Amniotic stem cell (primary cell): Measurements from ENCODE around the gene RAPGEF4.

Experiments used
- DNase-seq: peaks from one replicate; lab custom pipeline; 2025; lab: John Stamatoyannopoulos, UW

Gene RAPGEF4

DNA sequence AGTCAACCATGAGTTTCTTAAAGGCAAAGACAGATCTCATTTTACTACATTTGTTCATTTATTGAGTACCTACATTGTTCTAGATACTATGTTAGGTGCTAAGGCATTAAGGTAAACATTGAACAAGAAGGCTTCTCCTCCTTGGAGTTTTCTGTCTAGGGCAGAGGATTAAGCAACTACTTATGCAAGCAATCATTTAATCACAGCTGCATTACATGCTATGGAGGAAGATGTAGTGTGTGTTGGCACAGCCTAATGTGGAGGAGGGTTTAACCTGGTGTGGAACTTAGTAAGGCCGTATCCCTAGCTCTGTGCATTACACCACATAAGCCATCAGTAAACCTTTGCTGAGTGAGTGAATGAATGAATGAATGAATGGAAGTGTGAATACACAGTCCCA is 233.5 kb downstream of the RAPGEF4 start:
- DNase-seq = no peak

DNA sequence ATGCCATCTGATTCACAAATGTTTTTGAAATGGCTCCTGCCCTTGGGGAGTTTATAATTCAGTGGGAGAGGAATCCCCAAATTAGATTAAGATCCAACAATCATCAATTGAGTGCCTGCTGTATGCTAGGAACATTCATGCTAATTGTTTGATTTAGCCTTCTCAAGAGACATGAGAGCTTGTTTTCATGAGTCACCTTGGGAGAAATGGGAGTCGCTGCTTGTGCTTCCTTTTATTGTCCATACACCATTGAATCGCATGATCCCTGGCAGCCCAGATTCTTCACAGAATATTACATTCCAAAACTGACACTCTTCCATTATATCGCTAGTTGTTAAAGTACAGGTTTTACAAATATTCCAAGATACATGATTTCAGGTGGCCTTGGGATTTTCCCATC is 234.0 kb downstream of the RAPGEF4 start:
- no peak for DNase-seq

DNA sequence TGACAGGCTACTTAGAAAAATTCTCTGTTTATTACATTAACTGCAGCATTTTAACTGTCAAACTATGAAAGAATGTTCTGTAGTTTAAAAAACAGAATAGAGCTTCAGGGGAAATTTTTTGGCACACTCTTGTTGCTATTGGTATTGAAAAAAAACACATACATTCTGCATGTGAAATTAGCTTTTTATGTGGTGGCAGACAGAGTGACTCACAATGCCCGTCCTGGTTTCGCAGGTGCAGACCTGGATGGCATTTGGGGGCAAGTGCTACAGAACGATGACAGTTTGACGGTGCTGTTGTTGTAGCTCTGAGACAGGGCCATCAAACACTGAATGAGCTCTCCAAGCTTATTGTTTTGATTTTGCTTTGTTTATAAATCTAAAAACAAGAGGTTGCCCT is 235.0 kb downstream of the RAPGEF4 start:
- DNase-seq = no peak

DNA sequence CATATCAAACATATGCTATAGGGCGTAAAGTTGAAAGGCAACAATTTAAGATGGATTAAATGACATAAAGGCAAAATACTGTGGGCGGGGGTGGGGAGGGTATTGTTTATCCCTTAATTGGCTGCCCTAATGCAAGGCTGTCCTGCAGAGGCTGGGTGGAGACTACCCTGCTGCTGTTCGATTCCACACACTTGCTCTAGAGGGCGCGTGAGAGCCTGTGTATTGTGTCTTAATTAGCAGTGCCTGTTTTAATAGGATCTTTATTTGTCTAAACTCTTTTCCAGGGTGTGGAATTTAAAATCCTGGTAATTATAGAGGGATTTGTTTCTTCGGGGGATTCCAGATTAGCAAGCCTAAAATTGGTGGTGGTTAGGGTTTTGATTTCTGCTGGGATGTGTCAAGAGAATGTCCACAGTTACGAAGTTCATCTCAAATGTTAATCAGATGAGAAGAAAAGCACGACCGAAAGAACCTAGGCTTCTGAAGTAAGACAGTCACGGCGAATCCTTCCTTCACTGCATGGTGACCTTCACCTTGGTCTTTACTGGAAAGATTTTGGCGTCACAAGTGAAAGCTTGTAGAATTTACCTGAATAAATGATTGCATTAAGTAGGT is 236.5 kb downstream of the RAPGEF4 start:
- no peak for DNase-seq

DNA sequence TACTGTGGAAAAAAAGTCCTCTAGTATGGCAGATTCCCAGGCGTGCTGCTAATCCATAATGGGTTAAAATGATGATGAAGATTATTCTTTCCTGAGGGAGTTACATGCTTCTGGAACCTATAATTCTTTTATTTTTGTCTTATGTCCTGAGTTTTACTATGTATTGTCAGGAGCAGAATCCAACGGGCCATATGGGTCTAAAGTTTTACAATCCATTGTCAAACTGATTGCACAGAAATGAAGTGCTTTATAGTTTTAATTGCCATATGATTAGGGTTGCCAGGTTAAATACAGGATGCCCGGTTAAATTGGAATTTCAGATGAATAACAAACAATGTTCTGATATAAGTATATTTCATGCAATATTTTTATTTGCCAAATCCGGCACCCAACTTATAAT is 239.1 kb downstream of the RAPGEF4 start:
- no peak for DNase-seq

DNA sequence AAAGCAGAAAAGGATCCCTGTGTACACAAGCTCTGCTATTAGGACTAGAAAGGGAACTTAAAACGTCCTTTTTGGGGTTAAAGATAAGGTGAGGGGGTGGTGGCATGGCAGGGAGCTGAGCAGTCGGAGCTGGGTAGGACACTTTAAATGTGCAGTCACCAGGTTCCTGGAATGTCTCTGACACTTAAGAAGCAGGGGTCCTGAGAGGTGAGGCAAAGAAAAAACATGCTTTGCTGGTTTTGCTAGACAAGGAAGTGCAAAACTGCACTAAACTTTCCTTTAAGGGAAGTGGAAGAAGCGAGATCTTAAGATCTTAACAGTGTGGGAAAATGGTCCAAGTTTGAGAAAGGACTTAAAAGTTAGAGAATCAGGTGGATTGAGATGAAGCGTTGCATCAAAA is 240.5 kb downstream of the RAPGEF4 start:
- DNase-seq = no peak

DNA sequence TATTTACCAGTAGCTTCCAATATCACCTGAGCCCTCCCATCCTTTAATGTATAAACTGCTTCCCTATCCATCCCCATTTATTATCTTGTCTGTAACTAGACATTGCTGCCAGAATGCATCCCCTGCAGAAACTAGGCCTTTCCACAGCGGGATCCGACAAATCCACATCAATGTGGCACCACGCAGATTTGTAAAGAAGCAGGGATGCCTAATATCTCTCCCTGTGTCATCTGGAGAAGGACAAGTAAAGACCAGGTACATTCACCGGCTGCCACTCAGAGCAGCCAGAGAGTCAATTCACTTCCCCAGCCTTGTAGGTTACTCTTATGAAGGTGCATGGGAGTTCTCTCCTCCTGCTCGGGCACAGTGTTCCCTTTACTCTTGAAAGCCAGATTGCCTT is 241.2 kb downstream of the RAPGEF4 start:
- no peak for DNase-seq

DNA sequence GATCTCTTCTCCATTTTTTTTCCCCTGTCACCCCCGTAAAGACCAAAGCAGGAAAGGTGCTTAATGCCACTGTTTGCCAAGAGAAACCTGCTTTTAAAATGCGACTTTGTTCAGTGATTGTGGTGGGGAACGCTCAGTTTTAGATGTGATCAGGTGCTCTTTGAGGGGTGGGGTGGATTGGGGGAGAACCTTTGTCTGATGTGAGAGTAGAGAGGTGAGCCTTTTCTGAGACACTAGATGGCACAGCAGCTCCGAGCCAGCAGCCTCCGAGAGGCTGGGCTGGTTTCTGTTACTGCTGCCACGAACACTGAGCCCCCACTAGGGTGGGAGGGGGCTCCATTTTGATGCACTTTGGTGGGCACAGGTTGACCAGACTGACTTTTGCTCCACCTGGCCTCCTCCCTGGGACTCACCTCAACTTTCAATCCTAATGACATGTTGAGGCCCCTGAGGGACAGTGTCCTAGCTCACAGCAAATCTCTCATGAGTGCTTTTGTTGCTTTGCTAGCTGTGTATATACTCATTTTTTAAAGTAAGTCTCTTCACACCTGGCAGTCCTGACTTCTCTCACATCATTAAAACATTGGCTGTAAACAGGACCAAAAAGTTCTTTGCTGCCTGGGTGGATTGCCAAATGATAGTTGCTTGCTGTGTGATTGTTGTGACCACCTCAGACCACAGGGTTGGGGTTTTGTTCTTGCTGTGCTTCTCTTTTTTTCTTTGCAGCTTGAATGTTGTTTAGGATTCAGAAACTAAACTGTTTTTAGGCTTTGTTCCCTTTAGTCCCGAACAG is 241.8 kb downstream of the RAPGEF4 start:
- DNase-seq = no peak

DNA sequence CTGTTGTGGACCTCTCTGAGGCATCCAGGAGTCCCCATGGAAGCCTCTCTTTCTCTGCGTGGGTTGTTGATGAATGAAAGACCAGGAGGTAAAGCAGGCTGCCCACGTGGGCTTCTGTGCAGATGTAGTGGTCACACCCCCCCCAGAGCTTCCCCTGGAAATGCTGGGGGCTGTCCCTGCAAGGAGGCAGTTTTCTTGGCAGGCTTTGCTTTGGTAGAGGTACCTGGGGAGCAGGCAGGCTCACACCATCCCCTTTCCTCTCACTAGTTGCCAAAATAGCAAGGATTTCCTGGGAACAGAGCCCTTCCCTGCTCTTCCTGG is 242.4 kb downstream of the RAPGEF4 start:
- DNase-seq = no peak

DNA sequence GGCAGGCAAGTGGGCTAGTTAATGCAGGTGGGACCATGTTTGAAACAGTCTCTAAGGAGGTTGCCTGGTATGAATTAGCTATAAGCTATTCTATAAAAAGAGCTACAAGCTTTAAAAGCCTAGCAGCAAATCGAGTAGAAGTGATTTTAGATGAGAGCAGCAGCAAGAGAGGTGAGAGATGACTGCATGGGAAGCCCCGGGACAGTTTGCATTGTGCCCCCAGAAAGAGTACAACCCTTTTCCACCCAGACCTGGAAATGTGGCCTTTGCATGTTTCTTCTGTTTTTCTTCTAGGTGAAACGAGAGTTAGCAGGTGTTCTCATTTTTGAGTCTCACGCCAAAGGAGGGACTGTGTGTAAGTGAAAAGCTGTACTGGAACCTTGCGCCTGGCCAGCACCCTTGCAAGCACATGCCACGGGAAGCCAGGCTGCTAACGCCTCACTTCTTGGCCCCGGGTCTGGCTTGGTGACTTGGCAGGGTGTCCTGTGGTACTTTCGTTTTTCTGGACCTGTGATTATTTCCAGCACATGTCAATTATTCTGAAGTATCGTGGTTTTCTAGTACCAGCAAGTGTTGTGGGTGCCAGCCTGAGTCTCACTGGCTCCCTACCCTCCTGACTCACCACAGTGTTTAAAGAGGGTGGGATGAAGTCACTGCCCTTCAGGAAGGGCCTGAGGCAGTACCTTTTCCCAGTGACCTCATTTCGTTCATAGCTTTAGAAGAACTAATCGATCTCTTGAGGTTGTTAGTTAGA is 249.7 kb downstream of the RAPGEF4 start:
- DNase-seq = peak; percentile 61

DNA sequence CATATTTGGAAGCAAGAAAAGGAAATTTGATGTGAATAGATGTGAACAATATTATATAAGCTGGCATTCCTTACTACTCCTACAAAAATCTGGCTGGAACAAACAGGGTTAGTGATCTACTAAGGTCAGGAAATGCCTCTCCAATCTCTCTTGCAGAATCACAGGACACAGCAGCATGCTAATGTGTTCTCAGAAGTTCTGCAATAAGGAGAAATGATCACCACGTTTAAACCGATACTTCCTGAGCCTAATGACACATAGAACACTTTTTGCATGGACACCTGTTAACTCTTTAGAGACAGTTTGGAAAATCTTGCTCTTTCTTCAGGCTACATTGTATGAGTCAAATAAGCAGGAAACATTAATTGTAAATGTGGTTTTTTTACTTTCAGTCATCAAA is 250.4 kb downstream of the RAPGEF4 start:
- DNase-seq = no peak

DNA sequence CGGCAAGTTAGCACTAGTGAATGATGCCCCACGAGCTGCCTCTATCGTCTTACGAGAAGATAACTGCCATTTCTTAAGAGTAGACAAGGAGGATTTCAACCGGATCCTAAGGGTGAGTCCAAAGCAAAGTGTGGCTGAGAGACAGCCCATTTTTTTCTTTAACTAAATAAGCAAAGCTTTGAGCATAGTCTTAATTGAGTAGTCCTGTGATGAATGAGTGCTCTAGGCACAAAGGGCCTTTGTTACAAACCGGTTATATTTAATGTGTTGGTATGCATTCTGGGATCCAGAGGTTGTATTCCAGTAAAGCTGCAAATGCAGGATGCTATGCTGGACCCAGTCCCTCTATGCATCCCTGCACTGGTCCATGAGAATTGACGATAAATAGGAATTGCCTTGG is 253.1 kb downstream of the RAPGEF4 start:
- DNase-seq = no peak

DNA sequence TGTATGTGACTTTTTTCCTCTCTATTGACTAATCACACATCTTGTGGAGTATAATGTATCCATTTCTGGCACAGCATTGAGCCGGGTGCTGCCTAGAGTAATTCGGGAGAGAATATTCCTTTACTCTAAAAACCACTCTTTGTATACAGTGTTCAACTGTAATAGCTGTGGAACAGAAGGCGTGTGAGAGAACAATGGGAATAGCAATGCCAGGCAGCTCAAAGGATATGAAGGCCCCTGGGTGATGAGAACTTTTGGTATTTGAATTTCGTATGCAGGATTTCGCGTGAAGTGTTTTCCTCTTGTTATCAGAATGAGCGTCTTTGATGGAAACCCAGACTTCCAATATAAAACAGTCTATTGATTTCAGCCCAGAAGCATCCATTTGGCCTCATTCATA is 255.4 kb downstream of the RAPGEF4 start:
- DNase-seq = no peak

DNA sequence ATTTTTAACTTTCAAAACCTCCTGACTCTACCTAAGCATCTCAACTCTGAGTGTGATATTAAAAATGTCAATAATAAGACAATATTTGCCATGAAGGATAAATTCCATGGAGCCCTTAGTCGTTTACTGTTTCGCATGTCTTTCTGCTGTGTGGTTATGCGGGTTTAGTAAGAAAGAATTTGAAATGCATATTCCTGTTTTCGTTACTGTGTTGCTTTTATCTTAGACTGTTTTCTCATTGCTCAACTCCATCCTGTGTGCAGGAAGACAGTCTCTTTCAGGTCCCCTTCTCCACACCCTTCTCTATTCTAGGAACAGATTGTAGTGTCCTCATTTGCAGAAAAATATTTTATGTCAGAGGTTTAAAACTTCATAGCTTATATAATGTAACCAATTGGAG is 257.5 kb downstream of the RAPGEF4 start:
- no peak for DNase-seq

DNA sequence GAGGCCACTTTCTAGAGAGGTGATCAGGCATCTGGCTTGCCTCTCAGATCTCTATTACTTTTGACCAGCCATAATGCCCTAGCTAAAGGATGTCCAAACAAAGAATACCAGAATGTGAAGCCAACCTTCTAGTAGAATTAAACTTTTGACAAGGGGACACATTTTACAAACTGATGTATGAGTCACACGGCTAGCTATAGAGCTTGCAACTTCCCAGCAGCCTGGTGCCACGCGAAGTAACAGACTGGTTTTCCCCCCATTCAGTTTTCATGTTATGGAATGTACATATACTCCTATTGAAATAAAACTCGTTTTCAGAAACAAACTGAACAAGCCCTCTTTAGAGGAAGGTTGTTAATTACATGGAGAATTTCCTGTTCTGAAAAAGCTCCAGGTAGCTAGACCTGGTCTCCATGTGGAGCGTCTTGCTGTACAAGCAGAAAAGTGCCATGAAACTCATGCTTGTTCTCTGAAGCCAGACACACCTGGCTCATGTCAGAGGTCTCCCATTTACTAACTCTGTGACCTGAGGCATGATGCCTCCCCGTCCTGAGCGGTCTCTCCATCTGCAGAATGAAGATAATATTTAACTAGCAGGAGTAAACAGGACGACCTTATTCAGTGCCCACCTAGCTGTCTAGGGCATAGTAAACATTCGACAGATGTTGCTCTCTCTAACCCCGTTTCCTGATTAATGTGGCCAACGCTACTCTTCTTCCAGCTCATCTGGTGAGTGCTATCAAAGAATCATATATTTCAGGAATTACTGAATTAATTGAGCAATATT is 258.5 kb downstream of the RAPGEF4 start:
- no peak for DNase-seq

DNA sequence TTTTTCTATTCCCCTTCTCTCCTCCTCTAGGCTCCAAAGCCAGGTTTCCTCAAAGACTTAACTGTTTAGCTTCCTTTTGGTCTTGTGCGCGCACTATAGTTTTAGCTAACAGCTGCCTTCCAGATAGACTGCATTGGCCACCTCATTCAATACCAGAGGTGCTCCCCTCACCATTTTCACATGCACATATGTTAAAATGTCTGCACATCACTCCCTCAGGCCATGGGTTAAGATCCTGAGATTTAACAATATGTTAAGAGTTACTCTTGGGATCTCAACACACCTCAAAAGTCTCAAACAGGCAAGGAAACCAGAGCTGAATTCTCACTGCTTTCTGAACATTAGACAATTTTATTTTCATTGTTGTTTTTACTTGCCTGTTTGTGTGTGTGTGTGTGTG is 259.2 kb downstream of the RAPGEF4 start:
- no peak for DNase-seq

DNA sequence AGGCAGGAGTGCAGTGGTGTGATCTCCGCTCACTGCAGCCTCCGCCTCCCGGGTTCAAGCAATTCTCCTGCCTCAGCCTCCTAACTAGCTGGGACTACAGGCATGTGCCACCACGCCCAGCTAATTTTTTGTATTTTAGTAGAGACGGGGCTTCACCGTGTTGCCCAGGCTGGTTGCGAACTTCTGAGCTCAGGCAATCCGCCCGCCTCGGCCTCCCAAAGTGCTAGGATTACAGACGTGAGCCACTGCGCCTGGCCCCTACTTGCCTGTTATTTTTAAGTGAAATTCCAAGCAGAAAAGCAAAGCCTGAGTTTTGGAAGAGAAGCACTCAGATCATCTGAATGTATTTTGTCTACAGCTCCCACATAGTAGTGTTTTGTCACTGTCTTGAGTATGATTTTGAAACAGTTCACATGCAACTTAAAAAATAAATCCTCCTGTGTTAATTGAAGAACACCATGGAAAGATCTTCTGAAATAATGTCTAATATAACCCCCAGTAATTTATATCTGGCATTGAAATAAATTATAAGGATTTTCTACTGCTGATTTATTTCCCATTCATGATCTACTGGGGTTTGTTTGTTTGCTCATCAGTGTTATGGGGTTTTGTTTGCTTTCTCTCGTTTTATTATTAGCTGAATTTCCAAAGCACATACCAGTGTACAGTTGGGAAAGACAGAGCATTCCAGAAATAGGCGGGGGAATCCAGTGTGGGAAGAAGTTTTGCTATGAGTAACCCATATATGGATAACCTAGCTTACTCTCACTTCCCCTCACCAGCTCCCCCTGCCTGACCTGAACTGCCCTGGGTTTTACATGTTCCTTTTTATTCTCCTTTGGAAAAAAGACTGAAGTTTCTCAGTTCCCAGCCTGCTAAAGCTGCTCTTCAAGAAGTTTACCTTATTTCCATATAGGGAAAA is 259.9 kb downstream of the RAPGEF4 start:
- peak; percentile 65 for DNase-seq

DNA sequence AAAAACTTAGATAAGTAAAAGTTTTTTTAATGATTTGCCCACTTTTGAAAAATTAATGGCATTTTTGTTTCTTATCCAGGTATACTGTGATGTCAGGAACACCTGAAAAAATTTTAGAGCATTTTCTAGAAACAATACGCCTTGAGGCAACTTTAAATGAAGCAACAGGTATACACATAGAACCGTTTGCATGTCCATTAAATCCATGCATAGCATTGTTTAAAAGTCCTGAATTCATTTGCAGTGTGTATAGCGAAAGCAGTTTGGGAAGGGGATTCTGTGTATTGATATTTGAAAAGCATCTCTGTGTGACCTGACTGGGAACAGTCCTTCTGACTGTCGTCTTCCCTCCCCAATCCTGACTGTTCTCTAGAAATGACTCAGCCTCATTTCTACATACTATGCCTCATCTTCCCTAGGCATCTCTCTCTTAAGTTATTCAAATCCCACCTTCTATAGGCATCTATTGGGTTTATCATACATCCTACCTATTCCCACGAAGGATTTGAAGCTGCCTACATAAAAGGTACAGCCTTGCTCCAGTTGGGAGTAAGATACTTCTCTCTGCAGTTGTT is 260.8 kb downstream of the RAPGEF4 start:
- DNase-seq = no peak

DNA sequence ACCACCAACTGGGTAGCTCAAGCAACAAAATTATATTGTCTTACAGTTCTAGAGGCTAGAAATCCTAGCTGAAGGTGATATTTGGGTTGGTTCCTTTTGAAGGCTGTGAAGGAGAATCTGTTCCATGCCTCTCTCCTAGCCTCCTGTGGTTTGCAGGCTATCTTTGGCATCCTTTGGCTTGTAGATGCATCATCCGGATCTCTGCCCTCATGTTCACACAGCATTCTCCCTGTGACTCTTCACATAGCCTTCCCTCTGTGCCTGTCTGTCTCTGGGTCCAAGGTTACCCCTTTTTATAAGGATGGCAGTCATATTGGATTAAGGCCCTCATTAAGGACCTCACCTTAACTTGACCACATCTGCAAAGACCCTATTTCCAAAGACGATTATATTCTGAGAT is 261.4 kb downstream of the RAPGEF4 start:
- no peak for DNase-seq

DNA sequence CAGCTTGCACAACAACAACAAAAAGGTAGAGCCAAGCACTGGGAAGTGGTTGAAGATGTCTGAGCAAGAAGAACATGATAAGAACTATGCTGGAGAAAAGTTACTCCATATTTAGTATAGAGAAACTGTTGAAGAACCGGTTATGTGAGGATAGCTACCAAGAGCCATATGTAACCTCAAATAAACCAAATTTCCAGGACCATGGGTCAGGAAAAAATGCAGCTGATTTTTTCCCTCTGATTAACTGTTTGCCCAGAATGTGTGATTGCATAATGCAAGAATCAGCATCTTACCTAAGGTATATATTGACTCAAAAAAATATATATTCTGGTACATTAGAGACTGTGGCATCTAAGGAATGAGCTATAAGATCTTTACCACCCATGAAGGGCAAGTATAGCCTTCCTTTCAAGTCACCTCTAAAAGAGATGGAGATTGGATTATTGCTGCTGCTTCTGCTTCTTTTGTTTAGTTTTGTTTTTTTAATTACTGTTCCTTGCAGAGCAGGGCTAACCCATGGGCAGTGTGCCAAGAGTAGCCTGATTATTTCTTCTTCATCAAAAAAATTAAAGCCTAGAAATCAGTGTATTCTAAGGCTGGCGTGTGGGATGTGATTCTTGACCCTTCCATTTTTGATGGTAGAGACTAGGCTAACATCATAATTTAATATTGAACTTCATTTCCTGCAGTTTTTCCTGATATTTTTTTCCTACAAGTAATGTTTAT is 263.1 kb downstream of the RAPGEF4 start:
- DNase-seq = no peak
